Neural cell (in vitro differentiated cells): Measurements from ENCODE around the gene ATF7IP2.

Experiments
- CTCF ChIP-seq: fragments of 450-650 bp; IDR thresholded peaks from 2 replicates; pipeline ENCODE4 v1.5.1; 2014; ENCODE audit warnings: antibody characterized with exemption, mild to moderate bottlenecking, moderate library complexity; ENCODE audit not compliant: poor library complexity, severe bottlenecking
- EP300 ChIP-seq: fragments of 450-650 bp; conservative IDR thresholded peaks from 2 replicates; pipeline ENCODE4 v1.6.1; 2014; ENCODE audit warnings: antibody characterized with exemption, mild to moderate bottlenecking, moderate library complexity; ENCODE audit not compliant: poor library complexity, severe bottlenecking
- EZH2 ChIP-seq: fragments of 200-600, 300-800 bp; shearing (Covaris generic), sonication (generic); IDR thresholded peaks from 2 replicates; pipeline ENCODE4 v1.6.1; 2014; ENCODE audit warnings: antibody characterized with exemption, low read length, borderline replicate concordance, mild to moderate bottlenecking; ENCODE audit not compliant: insufficient read depth, poor library complexity, severe bottlenecking
- POLR2AphosphoS5 ChIP-seq: IDR thresholded peaks from 2 replicates; pipeline ENCODE4 v1.6.1; 2012
- RAD21 ChIP-seq: fragments of 450-650 bp; conservative IDR thresholded peaks from 2 replicates; pipeline ENCODE4 v1.6.1; 2014; ENCODE audit warnings: antibody characterized with exemption, mild to moderate bottlenecking, moderate library complexity
- REST ChIP-seq: IDR thresholded peaks from 2 replicates; pipeline ENCODE4 v1.6.1; 2012; ENCODE audit warnings: borderline replicate concordance
- SMC3 ChIP-seq: fragments of 450-650 bp; conservative IDR thresholded peaks from 2 replicates; pipeline ENCODE4 v1.6.1; 2014; ENCODE audit warnings: antibody characterized with exemption, mild to moderate bottlenecking, moderate library complexity; ENCODE audit not compliant: poor library complexity

- TF ChIP-seq CTCF (no peak), EP300 (no peak), EZH2 (no peak), POLR2AphosphoS5 (no peak), RAD21 (no peak), REST (no peak), SMC3 (no peak)
These were observed 109.1 kb downstream of the ATF7IP2 start for GRCh38 chr16:10495031-10495345.
